Measurements from ENCODE around the gene NGEF. TPM values are rescaled to one million over a fixed set of nuclear protein-coding genes. Genes with fewer than 3 reads are reported as not detected.

The NGEF gene
- total RNA-seq, 2 donors from 2014 or later: 0.23 TPM; not detected in 1

- Mint-ChIP-seq H3K9me3 (peaks cover 0 to 5% of the 10 kb centered on the region in 2 donors), H3K27ac (no peak overlapping the region), H3K36me3 (no peaks in the 10 kb centered on the region)
- no peak for ATAC-seq
- DNase-seq (ENCODE audit: low spot score in 2 of 2): no peak
Measured at GRCh38 chr2:233010569-233011267, 2.3 kb downstream of the NGEF start.

DNA sequence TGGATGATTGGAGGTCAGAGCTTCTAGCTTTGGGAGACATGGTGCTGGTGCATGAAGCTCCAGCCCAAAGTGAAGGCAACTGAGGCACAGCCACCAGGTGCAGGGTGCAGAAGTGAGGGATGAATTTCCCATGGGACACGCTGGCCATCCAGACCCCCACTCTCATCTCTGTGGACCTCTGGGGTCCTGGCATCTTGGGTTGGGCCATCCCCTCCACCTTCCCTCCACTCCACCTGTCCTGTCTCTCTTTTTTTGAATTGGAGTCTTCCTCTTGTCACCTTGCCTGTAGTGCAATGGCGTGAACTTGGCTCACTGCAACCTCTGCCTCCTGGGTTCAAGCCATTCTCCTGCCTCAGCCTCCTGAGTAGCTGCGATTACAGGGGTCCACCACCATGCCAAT lies 3.4 kb downstream of the NGEF start:
- DNase-seq (ENCODE audit: low spot score in 2 of 2): no peak
- Mint-ChIP-seq H3K9me3 (no peaks in the 10 kb centered on the region), H3K36me3 (no peaks in the 10 kb centered on the region), H3K27ac (no peak overlapping the region)
- no peak for ATAC-seq

- H3K27ac Mint-ChIP-seq: no peak overlapping the region
- H3K36me3 Mint-ChIP-seq: no peaks in the 10 kb centered on the region
- ATAC-seq (no peak), DNase-seq (ENCODE audit: low spot score in 2 of 2) (no peak)
- H3K9me3 Mint-ChIP-seq: no peaks in the 10 kb centered on the region
Measured at GRCh38 chr2:233007739-233008138, 5.3 kb downstream of the NGEF start.

DNA sequence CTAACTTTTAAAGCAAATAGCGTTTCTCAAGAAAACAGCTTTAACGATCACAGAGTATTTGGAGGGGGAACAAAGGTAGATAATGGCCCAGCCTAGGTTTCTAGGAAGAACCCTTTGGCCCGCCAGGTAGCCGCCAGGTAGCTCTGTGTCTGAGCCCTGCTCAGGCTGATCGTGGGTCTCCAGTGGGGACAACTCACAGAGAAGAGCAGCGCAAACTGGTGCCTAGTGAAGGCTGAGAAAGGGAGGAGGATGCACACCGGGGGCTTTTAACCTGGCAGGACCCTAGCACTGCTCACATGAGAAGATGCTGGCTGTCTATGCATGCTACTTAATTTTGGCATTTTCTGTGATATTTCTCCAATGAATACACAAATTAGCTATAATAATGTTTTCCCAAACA lies 5.8 kb downstream of the NGEF start:
- ATAC-seq: no peak
- Mint-ChIP-seq H3K9me3 (no peaks in the 10 kb centered on the region), H3K36me3 (no peaks in the 10 kb centered on the region), H3K27ac (no peak overlapping the region)
- no peak for DNase-seq (ENCODE audit: low spot score in 2 of 2)

DNA sequence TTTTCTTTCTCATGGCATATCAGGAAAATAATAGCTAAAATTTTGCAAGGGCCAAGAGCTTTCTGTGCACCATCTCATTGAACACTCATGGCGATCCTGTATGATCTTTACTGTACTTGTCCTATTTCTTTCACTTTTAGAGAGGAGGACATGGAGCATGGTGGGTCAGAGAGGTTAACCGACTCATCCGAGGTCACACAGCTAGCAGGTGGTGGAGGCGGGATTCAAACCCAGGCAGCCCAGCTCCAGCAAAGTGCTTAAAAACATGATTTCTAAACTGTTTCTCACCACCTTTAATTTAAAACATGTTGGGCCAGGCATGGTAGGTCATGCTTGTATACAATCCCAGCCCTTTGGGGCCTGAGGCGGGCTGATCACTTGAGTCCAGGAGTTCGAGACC lies 6.4 kb downstream of the NGEF start:
- DNase-seq (ENCODE audit: low spot score in 2 of 2) (no peak), ATAC-seq (no peak)
- Mint-ChIP-seq H3K36me3 (no peaks in the 10 kb centered on the region), H3K9me3 (no peaks in the 10 kb centered on the region), H3K27ac (no peak overlapping the region)

GRCh38 chr2:233005096-233005495 lies 8.0 kb downstream of the NGEF start:
- Mint-ChIP-seq H3K36me3 (no peaks in the 10 kb centered on the region), H3K27ac (no peak overlapping the region), H3K9me3 (no peaks in the 10 kb centered on the region)
- ATAC-seq (no peak), DNase-seq (ENCODE audit: low spot score in 2 of 2) (peak in 1 of 2 donors; percentile 31)

DNA sequence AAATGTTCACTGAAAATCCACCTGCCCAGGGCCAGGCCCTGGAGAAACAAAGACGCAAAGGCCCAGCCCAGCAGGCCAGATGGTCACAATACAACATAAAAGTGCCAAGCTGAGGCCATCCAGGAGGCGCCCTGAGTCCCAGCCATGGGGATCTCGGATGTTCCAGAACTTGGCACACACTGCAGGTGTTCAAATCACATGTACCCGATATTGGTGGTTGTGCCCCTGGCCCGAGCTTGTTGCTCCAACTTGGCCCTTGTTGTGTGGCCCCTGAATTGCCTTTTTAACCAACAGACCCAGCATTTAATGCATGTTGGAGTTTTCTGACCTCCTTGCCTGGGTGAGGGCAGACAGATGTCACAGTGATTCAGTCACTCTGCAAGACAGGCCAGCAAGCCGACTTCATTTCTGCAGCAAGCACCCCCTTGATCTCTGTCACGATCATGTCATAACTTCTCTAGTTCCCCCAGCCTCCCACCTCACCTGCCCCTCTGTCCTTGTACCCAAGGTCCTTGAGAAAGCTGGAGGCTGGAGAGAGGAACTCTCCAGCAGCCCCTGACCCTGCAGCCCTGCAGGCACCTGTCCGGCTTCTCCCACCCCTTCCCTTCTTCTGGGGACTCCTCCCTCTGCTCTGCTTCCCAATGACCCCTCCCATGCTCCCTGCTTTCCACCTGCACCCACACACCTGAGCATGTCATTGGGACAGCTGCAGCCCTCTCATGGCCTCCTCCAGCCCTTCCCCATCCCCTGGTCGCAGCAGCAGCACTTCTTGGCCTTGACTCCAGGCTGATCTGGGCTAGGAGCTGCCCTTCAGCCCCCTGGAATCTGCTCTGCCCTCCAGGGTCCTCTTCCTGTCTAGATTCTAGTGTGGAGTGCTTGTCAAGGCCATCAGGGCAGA lies 9.1 kb downstream of the NGEF start:
- ATAC-seq: no peak
- DNase-seq (ENCODE audit: low spot score in 2 of 2): peak in 1 of 2 donors; percentile 38
- no peaks in the 10 kb centered on the region for H3K36me3 Mint-ChIP-seq

GRCh38 chr2:233002829-233003657 lies 10.0 kb downstream of the NGEF start:
- DNase-seq (ENCODE audit: low spot score in 2 of 2): peak in 1 of 2 donors; percentile 30
- Mint-ChIP-seq H3K9me3 (no peaks in the 10 kb centered on the region), H3K27ac (no peak overlapping the region), H3K36me3 (no peaks in the 10 kb centered on the region)
- ATAC-seq: no peak

More for the DNA sequence above, 9.1 kb downstream of the NGEF start:
- H3K27ac Mint-ChIP-seq: peak overlapping the region in 1 of 2 donors; percentile 33
- H3K9me3 Mint-ChIP-seq: no peaks in the 10 kb centered on the region

DNA sequence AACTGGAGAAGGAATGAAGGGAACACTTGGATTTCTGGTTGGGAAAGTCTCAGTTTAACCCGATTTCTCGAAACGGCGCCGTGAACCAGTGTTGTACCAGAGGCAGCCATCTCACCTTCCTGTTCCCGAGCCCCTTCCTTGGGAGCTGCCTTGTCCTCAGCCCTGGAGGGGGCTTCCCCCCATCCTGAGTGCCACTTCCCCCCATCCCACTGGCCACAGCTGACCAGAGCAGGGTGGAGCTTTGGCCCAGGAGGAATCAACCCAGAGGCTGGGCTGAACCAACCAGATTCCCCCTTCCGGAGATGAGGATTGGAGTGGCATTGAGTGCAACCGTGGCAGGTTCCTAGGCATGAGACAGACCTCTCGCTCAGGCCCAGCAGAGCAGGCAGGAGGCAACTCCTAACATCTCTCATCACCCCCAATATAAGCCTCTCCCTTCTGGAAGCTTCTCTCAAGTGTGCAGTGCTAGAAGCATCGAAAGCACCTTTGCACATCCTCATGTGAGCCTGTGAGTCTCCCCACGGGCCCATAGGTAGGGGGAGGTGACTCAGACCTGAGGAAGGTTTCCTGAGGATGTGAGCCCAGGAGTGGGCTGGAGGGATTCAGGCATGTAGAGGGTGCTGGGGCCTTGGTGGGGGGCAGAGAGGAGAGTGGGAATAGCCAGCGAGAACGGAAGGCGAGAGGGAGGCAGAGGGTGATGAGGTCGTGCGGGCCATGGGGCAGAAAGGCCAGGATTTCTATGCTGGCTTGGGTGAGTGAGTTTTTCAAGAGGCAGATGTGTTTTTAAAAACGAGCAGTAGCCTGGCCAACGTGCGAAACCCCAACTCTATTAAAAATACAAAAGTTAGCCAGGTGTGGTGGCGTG lies 11.9 kb downstream of the NGEF start:
- ATAC-seq: no peak
- no peaks in the 10 kb centered on the region for H3K36me3 Mint-ChIP-seq

GRCh38 chr2:232999354-232999753 lies 13.7 kb downstream of the NGEF start:
- DNase-seq (ENCODE audit: low spot score in 2 of 2) (no peak), ATAC-seq (no peak)
- H3K36me3 Mint-ChIP-seq: no peaks in the 10 kb centered on the region
- no peak overlapping the region for H3K27ac Mint-ChIP-seq
- no peaks in the 10 kb centered on the region for H3K9me3 Mint-ChIP-seq

More for the DNA sequence above, 11.9 kb downstream of the NGEF start:
- H3K27ac Mint-ChIP-seq: no peak overlapping the region
- H3K9me3 Mint-ChIP-seq: no peaks in the 10 kb centered on the region
- DNase-seq (ENCODE audit: low spot score in 2 of 2): peak in 1 of 2 donors; percentile 33

DNA sequence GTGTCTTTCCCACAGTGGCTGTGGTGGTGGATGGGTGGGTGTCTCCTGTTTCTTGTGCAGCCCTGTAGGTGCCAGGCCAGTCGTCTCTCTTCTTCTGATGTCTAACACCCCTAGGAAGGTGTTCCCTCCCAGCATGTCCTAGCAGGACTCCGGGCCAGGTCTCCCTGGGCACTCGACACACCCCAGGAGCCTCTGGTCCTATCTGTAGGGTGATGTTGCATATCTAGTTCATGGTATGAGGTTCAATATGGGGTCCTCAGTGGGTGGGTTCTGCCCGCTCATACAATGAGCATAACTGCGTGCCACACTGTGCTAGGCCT lies 14.4 kb downstream of the NGEF start:
- no peaks in the 10 kb centered on the region for H3K9me3 Mint-ChIP-seq
- DNase-seq (ENCODE audit: low spot score in 2 of 2) (no peak), ATAC-seq (no peak)
- H3K27ac Mint-ChIP-seq: no peak overlapping the region
- H3K36me3 Mint-ChIP-seq: no peaks in the 10 kb centered on the region

DNA sequence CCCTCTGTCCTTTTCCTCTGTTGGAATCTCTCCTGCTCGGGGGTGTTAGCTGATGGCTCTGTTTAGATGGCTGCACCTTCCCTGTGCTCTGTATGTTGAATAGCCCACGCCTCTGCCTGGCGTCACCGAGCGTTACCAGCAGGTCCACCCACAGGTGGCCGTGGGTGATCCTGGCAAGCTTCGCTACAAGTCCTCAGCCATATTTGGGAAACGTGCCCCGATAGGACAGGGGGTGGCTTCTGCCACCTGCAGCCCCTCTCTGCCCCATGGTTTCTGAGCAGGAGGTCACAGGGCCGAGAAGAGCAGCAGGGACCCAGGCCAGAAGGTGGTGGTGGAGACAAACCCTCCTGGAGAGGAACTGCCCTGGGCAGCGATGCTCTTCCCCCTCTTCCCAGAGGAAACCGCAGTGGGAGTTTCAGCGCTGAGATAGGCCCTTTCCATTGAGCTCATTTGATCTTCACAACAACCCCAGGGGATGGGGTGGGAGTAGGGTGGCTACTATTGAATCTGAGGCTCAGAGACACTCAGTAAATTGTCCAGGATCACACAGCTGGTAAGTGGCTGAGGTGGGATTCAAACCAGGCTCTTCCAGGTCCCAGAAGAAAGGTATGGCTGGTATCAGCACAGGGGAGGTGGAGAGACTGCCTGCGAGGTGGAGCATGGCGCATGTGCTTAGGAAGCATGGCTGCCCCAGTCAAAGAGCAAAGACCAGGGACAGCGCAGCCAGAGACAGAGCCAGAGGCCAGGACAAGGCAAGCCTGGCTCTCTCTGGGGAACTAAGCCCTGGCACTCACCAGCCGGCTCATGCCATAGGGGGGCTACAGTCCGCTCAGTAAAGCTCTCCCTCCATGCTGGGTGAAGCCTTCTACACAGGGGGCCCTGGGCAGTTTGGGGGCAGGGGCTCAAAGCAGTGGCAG lies 15.0 kb downstream of the NGEF start:
- H3K36me3 Mint-ChIP-seq: no peaks in the 10 kb centered on the region
- H3K27ac Mint-ChIP-seq: no peak overlapping the region
- DNase-seq (ENCODE audit: low spot score in 2 of 2) (no peak), ATAC-seq (no peak)
- no peaks in the 10 kb centered on the region for H3K9me3 Mint-ChIP-seq

DNA sequence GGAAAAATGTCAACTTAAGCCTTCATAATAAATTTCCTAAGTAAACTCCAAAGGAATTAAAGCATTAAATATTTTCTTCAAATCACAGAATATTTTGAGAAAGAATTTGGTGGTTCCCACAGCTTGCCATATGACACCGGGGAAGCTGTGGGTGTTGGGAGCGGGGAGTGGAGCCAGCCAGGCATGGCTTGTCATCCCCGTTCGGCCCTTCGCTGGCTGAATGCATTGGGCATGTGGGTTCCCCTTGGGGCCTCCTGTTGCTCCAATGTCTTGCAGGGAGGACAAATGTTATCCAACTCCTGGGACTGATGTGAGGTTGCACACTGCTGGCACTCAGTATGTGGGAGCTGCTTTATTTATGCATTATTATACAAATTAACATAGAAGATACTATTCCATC lies 18.6 kb downstream of the NGEF start:
- Mint-ChIP-seq H3K9me3 (no peaks in the 10 kb centered on the region), H3K27ac (no peak overlapping the region), H3K36me3 (no peaks in the 10 kb centered on the region)
- DNase-seq (ENCODE audit: low spot score in 2 of 2) (no peak), ATAC-seq (no peak)

GRCh38 chr2:232993231-232993821 lies 19.7 kb downstream of the NGEF start:
- H3K27ac Mint-ChIP-seq: no peak overlapping the region
- H3K36me3 Mint-ChIP-seq: no peaks in the 10 kb centered on the region
- DNase-seq (ENCODE audit: low spot score in 2 of 2) (no peak), ATAC-seq (no peak)
- no peaks in the 10 kb centered on the region for H3K9me3 Mint-ChIP-seq

- ATAC-seq (no peak), DNase-seq (ENCODE audit: low spot score in 2 of 2) (no peak)
- peaks cover 0 to 6% of the 10 kb centered on the region in 2 donors for H3K36me3 Mint-ChIP-seq
- peaks cover 7 to 13% of the 10 kb centered on the region in 2 donors for H3K9me3 Mint-ChIP-seq
- no peak overlapping the region for H3K27ac Mint-ChIP-seq
Measured at GRCh38 chr2:232986155-232986554, 26.9 kb downstream of the NGEF start.
